HG02678 (cell line): ENCODE results near the gene ZDHHC14.

ENCODE experiments used
- ATAC-seq: cut with Tn5 transposase; IDR thresholded peaks from one replicate; pipeline ENCODE4 v1.9.1; 2021; ENCODE audit warnings: mild to moderate bottlenecking, moderate library complexity; ENCODE audit not compliant: unreplicated experiment

ZDHHC14 gene

GRCh38 chr6:157488058-157488457, 107.1 kb downstream of the ZDHHC14 start:
- no peak for ATAC-seq

- no peak for ATAC-seq
Observed at GRCh38 chr6:157488716-157489118, 107.7 kb downstream of the ZDHHC14 start.

DNA sequence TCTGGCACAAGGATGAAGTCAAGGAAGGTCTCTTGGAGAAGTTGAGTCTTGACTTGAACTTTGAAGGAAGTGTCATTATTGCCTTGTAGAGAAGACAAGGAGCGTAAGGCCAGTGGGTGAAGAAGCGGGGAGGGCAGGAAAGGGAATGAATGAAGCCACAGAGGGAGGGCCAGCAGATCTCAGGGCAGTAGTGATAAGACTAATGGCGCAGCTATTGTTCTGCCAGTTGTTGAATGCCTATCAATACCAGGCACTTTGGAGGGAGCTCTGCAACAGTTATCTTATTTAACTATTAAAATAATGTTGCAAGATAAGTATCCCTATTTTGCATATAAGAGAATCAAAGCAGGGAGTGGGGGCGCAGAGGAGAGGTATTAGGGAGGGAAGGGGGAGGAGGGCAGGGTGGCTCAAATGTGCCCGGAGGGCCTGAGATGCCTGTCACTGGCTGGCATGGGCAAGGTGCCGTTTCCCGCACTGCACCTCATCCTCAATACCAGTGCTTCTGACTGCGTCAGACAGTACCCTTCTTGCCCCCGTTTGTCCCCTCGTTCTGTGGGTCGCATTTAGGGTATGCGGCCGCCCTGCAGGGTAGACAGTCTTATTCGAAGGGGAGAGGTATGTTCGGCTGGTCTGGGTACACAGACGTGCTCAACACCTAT, 109.8 kb downstream of the ZDHHC14 start:
- ATAC-seq: no peak

GRCh38 chr6:157491571-157492232, 110.7 kb downstream of the ZDHHC14 start:
- no peak for ATAC-seq

DNA sequence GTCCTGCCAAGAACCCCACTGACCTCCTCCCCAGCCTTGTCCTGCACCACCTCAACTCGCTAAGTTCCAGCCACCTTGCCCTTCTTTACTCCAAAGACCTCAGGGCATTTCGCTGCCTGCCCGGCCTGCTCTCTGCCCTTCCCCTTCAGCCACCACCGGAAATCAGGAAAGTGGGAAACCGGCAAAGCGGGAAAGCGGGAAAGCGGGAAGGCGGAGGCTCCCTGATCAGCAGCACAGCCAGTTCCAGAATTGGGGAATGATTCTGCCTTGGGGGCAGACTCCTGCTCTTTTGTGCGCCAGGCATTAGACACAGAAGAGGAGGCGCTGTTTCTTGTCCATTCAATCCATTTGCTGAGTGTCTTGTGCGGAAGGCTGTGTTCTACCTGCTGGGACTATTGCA, 111.3 kb downstream of the ZDHHC14 start:
- no peak for ATAC-seq

- no peak for ATAC-seq
Observed at GRCh38 chr6:157492741-157493140, 111.8 kb downstream of the ZDHHC14 start.

GRCh38 chr6:157493173-157493572, 112.2 kb downstream of the ZDHHC14 start:
- ATAC-seq: no peak

- ATAC-seq: no peak
Observed at GRCh38 chr6:157493576-157493975, 112.6 kb downstream of the ZDHHC14 start.

DNA sequence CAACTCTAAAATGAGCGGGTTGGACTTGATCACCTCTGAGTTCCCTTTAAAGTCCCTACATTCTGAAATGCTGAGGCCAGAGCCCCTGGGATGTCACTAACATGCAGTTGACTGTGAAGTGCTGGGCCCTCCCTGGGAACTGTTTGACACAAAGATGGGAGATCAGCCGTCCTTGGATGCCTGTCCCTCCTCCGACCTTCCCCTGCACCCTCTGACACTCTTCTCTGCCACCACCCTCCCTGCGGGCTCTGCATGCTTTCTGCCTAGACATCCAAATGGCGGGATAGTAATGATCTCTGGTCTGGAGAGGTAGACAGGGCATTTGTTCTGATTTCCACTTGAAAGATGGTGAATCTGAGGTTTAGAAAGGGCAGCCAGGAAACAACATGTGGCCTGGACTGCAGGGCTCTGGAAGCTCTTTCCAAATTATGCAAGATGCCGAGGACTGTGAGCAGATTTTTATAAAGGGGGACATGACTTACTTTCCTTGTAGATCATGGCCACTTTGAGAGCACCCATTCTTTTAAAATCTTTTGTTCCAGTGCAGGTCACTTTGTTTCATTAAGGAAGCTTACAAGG, 113.2 kb downstream of the ZDHHC14 start:
- ATAC-seq: no peak

- no peak for ATAC-seq
Observed at GRCh38 chr6:157496534-157497095, 115.6 kb downstream of the ZDHHC14 start.

- ATAC-seq: no peak
Observed at GRCh38 chr6:157497579-157497978, 116.6 kb downstream of the ZDHHC14 start.

GRCh38 chr6:157498817-157499216, 117.8 kb downstream of the ZDHHC14 start:
- ATAC-seq: no peak

DNA sequence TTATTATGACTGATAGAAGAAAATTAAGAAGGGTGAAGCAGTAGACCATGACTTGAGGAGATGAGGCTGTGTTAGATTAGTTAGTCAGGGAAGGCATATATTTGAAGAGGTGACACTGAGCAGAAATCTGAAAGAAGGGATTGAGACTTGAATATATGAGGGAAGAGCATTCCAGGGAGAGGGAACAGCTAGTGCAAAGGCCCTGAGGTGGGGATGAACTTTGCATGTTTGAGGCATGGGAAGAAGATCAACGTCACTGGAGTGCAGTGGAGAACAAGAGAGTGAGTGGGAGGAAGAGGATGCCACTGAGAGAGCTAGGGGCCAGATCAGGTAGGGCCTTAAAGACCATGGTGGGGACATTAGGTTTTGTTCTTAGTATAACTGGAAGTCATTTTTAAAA, 119.0 kb downstream of the ZDHHC14 start:
- ATAC-seq: no peak

DNA sequence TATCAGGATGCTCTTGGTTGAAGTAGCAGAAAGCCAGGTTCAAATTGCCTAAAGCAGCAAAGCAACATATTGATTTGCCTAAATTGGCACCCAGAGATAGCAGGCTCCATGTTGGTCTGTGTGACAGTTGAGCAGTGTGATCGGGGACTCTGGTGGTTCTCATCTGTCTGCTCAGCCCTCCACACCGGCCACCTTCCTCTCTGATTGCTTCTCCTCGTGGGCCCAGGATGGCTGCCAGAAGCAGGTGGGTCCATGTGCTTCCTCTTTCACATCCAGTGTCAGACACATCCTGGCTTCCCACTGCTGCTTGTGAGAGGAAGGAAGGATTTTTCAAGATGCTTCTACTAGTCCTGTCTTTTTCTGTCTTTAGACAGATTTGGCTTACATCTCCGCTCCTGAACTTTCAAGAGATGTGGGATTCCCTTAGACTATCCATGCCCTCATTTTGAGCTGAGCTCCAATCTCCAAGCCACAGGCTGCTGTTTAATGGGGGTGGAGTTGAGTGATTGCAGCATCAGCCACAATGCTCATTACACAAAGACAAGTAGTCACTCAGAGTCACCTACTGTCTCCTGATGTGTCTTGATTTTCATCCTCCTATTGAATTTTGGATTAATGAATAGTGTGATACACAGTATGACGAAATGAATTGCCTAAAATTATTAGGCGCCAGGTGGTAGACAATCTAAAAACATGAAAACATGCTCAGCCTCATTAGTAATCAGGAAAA, 122.2 kb downstream of the ZDHHC14 start:
- no peak for ATAC-seq

GRCh38 chr6:157505912-157506491, 125.0 kb downstream of the ZDHHC14 start:
- ATAC-seq: no peak

GRCh38 chr6:157510323-157511188, 129.6 kb downstream of the ZDHHC14 start:
- no peak for ATAC-seq

- no peak for ATAC-seq
Observed at GRCh38 chr6:157511682-157512381, 130.8 kb downstream of the ZDHHC14 start.

DNA sequence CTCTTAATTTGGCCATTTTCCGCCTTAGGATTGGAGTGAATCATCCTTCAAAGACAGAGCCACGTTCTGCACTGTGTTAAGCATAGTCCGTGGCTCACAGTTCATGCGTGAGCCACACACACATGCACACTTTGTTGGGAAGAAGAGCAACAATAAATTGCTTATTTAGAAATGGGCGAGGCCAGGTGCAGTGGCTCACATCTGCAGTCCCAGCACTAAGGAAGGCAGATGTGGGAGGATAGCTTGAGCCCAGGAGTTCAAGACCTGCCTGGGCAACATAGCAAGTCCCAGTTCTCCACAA, 131.3 kb downstream of the ZDHHC14 start:
- no peak for ATAC-seq

GRCh38 chr6:157513004-157513603, 132.1 kb downstream of the ZDHHC14 start:
- no peak for ATAC-seq
